GM10266 (cell line): ENCODE measurements around the gene SS18L1.

Experiments
- DNase-seq: peaks from one replicate; pipeline ENCODE4 v3.0.0; 2012; ENCODE audit errors: extremely low spot score
- TF ChIP-seq, protein P1 (sequence below): IDR thresholded peaks from 2 replicates; pipeline ENCODE4 v1.5.1; 2012; ENCODE audit warnings: mild to moderate bottlenecking, low read depth; ENCODE audit not compliant: control insufficient read depth, insufficient read depth; ENCODE audit errors: missing control alignments

SS18L1 gene

DNA sequence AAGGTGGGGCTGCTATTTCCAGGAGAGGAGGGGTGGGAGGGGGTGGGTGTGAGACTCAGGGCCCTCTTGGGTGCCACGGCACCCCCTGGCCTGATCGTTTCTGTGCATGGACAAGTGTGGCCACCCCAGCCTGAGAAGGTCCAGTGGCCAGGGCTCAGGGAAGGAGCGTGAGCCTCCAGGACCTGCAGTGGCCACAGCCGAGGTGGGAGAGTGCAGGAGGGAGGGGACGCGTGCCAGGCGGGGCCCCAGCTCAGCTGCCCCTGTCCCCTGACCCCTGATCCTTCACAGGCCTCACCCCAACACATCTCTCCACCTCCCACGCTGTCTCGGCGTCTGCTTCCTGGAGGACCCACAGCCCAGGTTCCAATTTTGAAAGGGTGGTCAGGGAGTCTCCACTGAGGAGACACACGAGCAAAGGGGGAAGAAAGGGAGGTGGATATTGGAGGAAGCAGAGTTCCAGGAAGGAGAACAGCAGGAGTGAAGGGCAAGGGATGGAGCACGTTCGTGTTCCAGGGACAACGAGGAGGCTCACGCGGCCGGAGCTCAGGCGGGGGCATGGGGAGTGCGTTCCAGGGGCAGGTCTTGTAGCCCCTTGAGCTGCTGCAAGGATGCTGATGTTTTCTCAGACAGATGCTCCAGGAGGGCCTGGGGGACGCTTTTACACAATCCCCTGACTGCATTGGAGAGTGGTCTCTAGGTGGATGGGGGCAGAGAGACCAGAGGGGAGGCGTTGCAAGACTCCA is 80.7 kb downstream of the SS18L1 start:
- no peak for DNase-seq
- TF ChIP-seq, protein P1, sequence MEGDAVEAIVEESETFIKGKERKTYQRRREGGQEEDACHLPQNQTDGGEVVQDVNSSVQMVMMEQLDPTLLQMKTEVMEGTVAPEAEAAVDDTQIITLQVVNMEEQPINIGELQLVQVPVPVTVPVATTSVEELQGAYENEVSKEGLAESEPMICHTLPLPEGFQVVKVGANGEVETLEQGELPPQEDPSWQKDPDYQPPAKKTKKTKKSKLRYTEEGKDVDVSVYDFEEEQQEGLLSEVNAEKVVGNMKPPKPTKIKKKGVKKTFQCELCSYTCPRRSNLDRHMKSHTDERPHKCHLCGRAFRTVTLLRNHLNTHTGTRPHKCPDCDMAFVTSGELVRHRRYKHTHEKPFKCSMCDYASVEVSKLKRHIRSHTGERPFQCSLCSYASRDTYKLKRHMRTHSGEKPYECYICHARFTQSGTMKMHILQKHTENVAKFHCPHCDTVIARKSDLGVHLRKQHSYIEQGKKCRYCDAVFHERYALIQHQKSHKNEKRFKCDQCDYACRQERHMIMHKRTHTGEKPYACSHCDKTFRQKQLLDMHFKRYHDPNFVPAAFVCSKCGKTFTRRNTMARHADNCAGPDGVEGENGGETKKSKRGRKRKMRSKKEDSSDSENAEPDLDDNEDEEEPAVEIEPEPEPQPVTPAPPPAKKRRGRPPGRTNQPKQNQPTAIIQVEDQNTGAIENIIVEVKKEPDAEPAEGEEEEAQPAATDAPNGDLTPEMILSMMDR = no peak

DNA sequence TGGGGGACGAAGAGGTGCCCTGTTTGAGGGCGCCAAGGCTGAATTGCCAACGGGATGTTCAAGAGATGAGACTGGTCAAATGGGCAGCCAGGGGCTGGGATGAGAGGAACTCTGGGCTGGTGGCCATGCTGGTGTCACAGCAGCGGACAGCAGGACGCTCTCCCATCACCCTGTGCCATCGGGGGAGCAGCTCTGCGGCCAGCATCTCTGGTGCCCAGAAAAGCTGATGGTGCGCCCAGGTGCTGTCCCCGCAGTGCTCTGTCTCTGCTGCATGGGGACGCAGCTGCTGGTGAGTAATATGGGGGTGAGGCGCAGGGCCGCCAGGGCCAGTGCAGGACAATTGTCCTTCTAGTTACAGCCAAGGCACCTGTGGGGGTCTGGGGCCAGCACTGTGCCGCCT is 81.5 kb downstream of the SS18L1 start:
- no peak for DNase-seq
- TF ChIP-seq, protein P1 = no peak

DNA sequence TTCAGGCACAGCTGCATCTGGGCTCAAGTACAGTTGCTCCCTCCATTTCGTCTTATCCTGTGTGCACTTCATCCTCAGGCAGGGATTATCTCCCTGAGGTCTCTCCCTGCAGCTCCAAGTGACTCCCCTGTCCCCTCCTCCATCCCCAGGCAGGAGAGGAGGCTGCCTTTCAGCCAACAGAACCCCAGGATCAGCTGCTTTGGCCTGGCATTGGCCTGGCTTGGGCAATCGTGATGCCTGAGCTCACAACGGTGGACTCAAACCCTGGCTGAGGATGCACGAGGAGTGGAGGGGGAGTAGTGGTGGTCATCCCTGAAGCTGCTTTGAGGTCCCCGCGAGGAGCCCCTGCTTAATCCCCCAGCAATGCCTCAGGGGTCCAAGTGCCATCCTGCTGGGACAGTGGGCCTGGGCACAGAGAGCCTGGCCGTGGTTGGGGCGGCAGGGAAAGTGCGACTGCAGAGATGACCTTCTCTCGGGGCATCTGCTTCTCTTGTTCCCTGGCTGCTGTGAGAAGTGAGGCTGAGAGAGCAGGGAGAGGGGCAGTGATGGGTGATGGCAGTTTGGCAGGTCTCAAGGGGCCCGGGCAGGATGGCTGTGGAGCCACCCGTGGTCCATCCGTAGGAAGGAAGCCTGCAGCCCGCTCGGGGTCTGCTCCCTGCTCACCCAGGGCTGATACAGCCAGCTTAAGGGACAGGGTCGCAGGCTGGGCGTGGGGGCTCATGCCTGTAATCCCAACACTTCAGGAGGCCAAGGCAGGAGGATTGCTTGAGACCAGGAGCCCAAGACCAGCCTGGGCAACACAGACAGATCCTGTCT is 82.5 kb downstream of the SS18L1 start:
- DNase-seq = no peak
- TF ChIP-seq, protein P1 = no peak

DNA sequence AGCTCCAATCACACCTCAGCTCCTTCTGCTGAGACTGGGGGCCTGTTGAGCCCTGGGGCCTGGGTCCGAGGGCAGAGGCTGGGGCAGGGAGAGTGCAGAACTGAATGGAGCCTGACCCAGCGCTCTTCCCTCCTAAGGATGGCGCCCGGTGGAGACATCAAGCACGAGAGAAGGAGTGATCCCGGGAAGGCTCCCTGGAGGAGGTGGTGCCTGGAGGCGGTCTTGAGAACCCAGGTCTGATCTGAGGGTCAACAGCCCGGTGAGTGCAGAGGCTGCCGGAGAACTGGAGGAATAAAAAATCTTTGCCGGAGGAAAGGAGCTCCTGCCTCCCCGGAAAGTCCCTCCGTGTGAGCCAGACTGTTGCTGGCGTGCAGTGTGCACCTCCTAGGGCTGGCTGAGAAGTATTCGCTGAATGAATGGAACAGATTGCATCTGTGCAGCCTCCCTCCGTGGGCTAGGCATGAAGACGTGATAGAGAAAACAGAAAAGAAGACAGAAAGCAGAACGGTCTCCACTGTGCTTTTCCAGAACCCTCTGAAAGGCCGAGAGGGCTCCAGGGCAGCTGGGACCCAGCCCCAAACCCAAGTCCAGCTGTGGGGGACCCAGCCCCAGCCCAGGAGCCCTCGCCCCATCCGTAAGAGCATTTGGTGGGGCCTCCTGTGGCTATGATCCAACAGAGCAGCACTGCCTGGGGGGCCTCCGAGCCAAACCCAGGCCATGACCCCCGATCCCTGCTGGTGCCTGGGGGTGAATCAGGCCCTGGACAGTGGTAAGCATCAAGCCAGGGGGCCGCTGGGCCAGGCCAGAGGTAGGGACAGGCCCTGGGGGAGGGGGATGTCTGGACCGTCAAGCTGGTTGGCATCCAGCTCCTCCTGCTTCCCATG is 83.4 kb downstream of the SS18L1 start:
- TF ChIP-seq, protein P1 = no peak
- DNase-seq = no peak

DNA sequence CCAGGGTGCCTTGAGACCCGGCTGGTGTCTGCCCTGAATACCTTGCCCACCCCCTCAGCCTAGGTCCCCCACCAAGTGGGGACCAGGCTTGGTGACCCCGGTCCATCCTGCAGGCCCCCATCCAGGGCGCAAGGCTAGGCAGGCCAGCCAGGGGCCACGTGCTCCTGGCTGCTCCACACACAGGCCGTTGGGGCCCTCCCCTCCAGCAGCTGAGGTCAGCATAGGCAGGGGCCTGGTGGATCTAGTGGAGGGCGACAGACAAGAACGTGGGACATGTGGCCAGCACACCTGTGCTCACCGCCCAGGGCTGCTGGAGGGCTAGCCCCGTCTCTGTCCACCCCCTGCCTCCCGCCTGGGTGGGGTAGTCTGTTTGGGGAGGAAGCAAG is 84.0 kb downstream of the SS18L1 start:
- TF ChIP-seq, protein P1 = no peak

DNA sequence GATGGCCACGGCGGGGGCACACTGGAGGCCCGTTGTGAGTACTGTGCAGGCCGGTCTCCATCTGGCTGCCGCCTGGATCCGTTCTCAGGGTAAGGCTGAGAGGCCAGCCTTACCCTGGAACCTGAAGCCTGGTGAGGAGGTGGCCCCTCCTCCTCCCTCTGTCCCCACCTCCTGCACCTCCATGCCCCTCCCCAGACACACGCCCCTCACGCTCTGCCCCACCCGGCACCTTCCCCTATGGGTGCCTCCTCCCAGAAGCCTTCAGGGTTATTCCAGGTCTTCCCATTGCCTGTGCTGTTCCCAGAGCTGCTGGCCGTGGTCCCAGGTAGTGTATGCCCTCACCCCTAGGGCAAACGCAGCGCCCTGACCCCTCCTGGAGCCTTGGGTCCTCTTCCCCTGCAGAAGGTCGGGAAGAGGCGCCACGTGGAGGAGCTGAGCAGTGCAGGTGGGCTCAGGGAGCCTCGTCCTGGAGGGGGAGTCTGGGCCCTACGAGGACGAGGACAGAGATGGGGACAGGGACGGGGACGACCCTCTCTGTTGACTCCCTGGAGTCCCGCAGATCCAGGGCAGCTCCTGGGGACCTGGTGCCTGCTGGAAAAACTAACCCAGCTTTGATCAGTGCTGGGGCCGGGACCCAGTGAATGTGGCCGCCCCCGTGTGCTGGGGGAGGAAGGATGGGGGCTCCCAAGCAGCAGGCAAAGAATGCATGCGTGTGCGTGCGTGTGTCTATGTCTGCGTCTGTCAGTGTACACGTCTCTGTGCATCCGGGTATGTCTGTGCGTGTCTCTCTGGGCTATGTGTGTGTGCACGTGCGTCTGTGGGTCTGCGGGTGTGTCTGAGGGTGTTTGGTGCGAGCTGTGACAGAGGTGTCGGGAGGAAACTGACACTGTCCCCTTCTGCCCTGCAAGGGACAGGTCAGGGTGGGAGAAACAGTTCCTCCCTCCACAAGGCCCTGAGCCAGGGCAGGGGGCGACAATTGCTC is 84.7 kb downstream of the SS18L1 start:
- DNase-seq = no peak
- TF ChIP-seq, protein P1 = no peak

More for the DNA sequence above, 84.0 kb downstream of the SS18L1 start:
- DNase-seq = no peak
